Gastroesophageal sphincter (tissue), 4 donors: Measurements from ENCODE around the gene CASP8. TPM values are rescaled to one million over a fixed set of nuclear protein-coding genes. Genes with fewer than 3 reads are reported as not detected.

Experiments
- ATAC-seq: fragments of 150-250 bp; one replicate; pipeline ENCODE4 v1.9.1; 2016; ENCODE audit warnings: mild to moderate bottlenecking, moderate library complexity
- H3K27ac ChIP-seq, 4 donors: fragments of 200-600 bp; sonication (generic) in 3 of 4; 1 replicate in 3 of 4; 2 replicates in 1 of 4; pipeline ENCODE4 v1.5.1; 2016 to 2019
- H3K27me3 ChIP-seq: fragments of 200-600 bp; sonication (generic); one replicate; pipeline ENCODE4 v1.5.1; 2019
- H3K36me3 ChIP-seq, 2 donors: fragments of 200-600 bp; sonication (generic); one replicate each; pipeline ENCODE4 v1.5.1; 2019; ENCODE audit warnings: control low read depth in 1 of 2
- H3K4me1 ChIP-seq, 3 donors: fragments of 200-600 bp; sonication (generic); 1 replicate in 2 of 3; 2 replicates in 1 of 3; pipeline ENCODE4 v1.5.1; 2016 to 2019; ENCODE audit warnings: control low read depth in 2 of 3
- H3K4me3 ChIP-seq, 2 donors: fragments of 200-600 bp; sonication (generic); one replicate each; pipeline ENCODE4 v1.5.1; 2019; ENCODE audit warnings: mild to moderate bottlenecking in 1 of 2, moderate library complexity in 1 of 2
- H3K9me3 ChIP-seq, 3 donors: fragments of 200-600 bp; sonication (generic); one replicate each; pipeline ENCODE4 v1.5.1; 2017 to 2019; ENCODE audit warnings: control low read depth in 2 of 3
- EP300 ChIP-seq: sonication (generic); formaldehyde crosslinking; IDR thresholded peaks from one replicate; pipeline ENCODE4 v1.6.1; 2017; ENCODE audit warnings: antibody characterized with exemption, mild to moderate bottlenecking
- POLR2A ChIP-seq, 2 donors: fragments of 450-650 bp; IDR thresholded peaks; one replicate each; pipeline ENCODE4 v1.6.1; 2017; ENCODE audit warnings: antibody characterized with exemption in 2 of 2, mild to moderate bottlenecking in 2 of 2, moderate library complexity in 1 of 2
- POLR2AphosphoS5 ChIP-seq: sonication (generic); formaldehyde crosslinking; IDR thresholded peaks from one replicate; pipeline ENCODE4 v1.6.1; 2017; ENCODE audit warnings: antibody characterized with exemption
- WGBS, 2 donors: methylation state at CpG; one replicate each; pipeline ENCODE4 v1.1.5; 2018; ENCODE audit warnings: low coverage in 1 of 2; 5-methylcytosine and 5-hydroxymethylcytosine counted together
- total RNA-seq, 4 donors: library from RNA; depleted of rRNA; stranded (reverse); fragments of >200 nt; gene quantifications; one replicate each; pipeline ENCODE4 v1.1.0, GENCODE V29; 2016
- TF ChIP-seq, protein P1 (sequence below), 4 experiments: fragments of 200-600 bp in 2 of 4; fragments of 450-650 bp in 2 of 4; sonication (generic) in 1 of 4; IDR thresholded peaks; one replicate each; pipeline ENCODE4 v1.5.1; 2017 to 2019; ENCODE audit warnings: antibody characterized with exemption in 4 of 4, mild to moderate bottlenecking in 2 of 4, moderate library complexity in 2 of 4

Gene CASP8
- total RNA-seq, 4 donors from 2014 or later: 6.4 to 12.3 (median 10.0) TPM

DNA sequence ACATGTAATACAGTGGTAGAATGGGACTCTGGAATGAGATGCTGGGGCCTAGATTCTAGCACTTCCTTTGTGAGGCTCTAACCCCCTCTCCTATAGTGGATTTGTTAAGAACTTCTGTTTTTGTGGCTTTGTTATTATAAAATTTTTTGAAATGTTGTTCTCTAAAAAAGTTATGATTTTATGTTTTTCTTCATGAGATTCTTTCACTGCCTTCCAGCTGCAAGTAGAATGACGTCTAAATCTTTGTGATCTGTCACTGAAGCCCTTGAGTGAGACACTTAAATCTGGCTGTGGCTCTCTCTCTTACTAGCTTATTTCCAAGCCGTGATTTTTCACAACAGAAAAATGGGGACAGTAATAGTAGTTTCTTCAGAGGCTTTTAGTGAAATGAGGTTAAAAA is 1.6 kb downstream of the CASP8 start:
- Histone ChIP-seq H3K4me1 (peaks cover 0 to 38% (median 11%) of the 10 kb centered on the region in 3 donors), H3K27ac (no peak overlapping the region), H3K4me3 (no peak overlapping the region), H3K27me3 (no peaks in the 10 kb centered on the region), H3K9me3 (no peaks in the 10 kb centered on the region), H3K36me3 (peaks cover 0 to 7% of the 10 kb centered on the region in 2 donors)
- no peak for ATAC-seq
- WGBS, 2 donors: 51 to 61% methylated on average over 2 of the region's 2 CpGs
- no peak for TF ChIP-seq EP300
- TF ChIP-seq POLR2AphosphoS5: no peak
- TF ChIP-seq, protein P1, sequence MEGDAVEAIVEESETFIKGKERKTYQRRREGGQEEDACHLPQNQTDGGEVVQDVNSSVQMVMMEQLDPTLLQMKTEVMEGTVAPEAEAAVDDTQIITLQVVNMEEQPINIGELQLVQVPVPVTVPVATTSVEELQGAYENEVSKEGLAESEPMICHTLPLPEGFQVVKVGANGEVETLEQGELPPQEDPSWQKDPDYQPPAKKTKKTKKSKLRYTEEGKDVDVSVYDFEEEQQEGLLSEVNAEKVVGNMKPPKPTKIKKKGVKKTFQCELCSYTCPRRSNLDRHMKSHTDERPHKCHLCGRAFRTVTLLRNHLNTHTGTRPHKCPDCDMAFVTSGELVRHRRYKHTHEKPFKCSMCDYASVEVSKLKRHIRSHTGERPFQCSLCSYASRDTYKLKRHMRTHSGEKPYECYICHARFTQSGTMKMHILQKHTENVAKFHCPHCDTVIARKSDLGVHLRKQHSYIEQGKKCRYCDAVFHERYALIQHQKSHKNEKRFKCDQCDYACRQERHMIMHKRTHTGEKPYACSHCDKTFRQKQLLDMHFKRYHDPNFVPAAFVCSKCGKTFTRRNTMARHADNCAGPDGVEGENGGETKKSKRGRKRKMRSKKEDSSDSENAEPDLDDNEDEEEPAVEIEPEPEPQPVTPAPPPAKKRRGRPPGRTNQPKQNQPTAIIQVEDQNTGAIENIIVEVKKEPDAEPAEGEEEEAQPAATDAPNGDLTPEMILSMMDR (IDR thresholded peaks at IDR 0.05): no peak
- no peak for TF ChIP-seq POLR2A (IDR thresholded peaks at IDR 0.05)

DNA sequence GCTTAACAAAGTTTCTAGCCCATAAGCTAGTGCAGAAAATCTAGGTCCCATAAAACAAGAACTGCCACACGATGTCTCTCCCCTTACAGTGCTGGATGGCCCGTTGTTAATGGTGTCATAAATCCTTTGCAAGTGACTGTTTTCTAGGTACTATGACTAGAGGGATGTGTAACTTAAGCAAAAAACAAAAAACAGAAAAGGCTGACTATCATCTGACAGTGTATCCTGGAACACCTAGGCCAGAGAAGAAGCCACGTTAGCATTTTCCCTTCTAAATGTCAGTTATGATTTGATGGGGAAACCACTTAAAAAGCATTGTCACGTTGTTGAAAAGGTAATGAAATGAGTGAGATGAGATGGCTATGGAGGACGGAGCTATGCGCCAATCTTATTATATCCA is 2.4 kb downstream of the CASP8 start:
- Histone ChIP-seq H3K27ac (no peak overlapping the region), H3K27me3 (no peaks in the 10 kb centered on the region), H3K4me3 (no peak overlapping the region), H3K9me3 (no peaks in the 10 kb centered on the region), H3K36me3 (peaks cover 0 to 15% of the 10 kb centered on the region in 2 donors), H3K4me1 (peaks cover 0 to 30% (median 11%) of the 10 kb centered on the region in 3 donors)
- WGBS, 2 donors: 67 to 80% methylated on average over 6 of the region's 6 CpGs
- no peak for TF ChIP-seq POLR2A (IDR thresholded peaks at IDR 0.05)
- TF ChIP-seq, protein P1 (IDR thresholded peaks at IDR 0.05): no peak
- TF ChIP-seq POLR2AphosphoS5: no peak
- TF ChIP-seq EP300: no peak
- ATAC-seq: no peak

DNA sequence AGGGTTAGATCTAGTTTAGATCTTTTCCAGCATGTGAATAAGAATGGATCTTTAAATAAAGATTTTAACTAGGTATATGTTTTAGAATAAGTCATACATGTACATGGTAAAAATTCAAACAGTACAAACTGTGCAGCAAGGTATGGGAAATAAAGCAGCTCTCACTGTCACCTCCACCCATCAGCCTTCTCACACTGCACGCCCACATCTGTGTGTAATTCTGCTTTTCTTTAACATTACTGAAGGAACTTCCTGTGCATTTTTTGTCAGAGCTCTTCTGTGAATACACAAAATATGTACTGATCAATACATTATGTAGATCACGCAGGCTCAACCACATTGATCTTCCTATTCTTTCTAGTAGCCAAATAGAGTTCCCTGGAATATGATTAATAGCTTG is 3.4 kb downstream of the CASP8 start:
- peaks cover 0 to 24% of the 10 kb centered on the region in 2 donors for H3K36me3 ChIP-seq
- no peaks in the 10 kb centered on the region for H3K27me3 ChIP-seq
- TF ChIP-seq, protein P1 (IDR thresholded peaks at IDR 0.05): no peak
- TF ChIP-seq EP300 (no peak), POLR2AphosphoS5 (no peak), POLR2A (IDR thresholded peaks at IDR 0.05) (no peak)
- no peaks in the 10 kb centered on the region for H3K9me3 ChIP-seq
- H3K27ac ChIP-seq: no peak overlapping the region
- H3K4me1 ChIP-seq: peaks cover 0 to 26% (median 11%) of the 10 kb centered on the region in 3 donors
- H3K4me3 ChIP-seq: no peak overlapping the region
- ATAC-seq: no peak
- 62 to 88% methylated on average over 2 of the region's 2 CpGs for WGBS, 2 donors

DNA sequence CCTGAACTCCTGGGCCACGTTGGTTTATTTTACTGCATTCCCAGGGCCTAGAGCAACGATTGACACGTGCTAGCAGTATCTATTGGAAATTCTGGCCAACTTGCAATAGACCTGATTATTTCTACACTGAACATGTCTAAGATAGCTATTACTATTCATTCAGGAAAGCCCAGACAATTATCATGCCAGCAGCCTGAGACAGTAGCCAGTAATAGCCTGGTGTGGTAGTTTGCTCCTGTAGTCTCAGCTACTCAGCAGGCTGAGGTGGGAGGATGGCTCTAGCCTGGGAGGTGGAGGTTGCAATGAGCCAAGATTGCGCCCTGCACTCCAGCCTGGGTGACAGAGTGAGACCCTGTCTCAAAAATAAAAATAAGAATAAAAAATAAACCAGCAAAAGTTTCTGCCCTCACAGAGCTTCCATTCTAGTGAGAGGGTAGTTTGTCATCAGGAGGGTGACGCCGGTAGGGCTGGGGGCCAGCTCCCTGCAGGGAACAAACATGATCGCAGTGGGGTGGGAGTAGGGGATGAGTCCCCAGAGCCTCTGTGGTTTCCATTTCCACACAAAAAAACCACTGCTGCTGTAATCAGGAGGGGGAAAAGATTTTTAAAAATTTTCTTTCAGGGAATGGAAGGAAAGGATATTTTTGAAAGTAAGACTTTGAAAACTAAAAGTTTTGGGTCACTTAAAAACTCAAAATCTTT is 4.3 kb downstream of the CASP8 start:
- H3K27me3 ChIP-seq: no peaks in the 10 kb centered on the region
- TF ChIP-seq EP300: no peak
- no peak for TF ChIP-seq POLR2A (IDR thresholded peaks at IDR 0.05)
- TF ChIP-seq POLR2AphosphoS5: no peak
- TF ChIP-seq, protein P1 (IDR thresholded peaks at IDR 0.05): no peak
- no peak overlapping the region for H3K4me3 ChIP-seq
- H3K27ac ChIP-seq: no peak overlapping the region
- ATAC-seq: no peak
- H3K9me3 ChIP-seq: no peaks in the 10 kb centered on the region
- H3K4me1 ChIP-seq: peaks cover 0 to 18% (median 6%) of the 10 kb centered on the region in 3 donors
- peaks cover 0 to 24% of the 10 kb centered on the region in 2 donors for H3K36me3 ChIP-seq
- WGBS, 2 donors: 93% methylated on average over 2 to 6 of the region's 7 CpGs

DNA sequence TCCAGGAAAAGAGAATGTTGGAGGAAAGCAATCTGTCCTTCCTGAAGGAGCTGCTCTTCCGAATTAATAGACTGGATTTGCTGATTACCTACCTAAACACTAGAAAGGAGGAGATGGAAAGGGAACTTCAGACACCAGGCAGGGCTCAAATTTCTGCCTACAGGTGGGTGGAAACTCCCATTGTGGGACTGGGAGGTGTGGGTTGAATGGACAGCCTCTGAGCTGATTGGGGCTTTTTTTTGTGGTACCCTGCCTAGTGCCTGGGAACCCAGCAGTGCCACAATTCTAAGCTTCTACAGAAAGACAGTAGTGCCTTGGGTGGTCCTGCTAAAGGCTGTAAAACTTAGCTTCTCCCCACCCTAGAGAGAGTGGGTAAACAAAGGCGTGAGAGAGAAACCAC is 6.3 kb downstream of the CASP8 start:
- 64 to 78% methylated on average over 2 of the region's 2 CpGs for WGBS, 2 donors
- Histone ChIP-seq H3K4me1 (peaks cover 0 to 4% (median 0%) of the 10 kb centered on the region in 3 donors), H3K4me3 (no peak overlapping the region), H3K27ac (no peak overlapping the region), H3K9me3 (no peaks in the 10 kb centered on the region), H3K36me3 (peaks cover 0 to 32% of the 10 kb centered on the region in 2 donors), H3K27me3 (no peaks in the 10 kb centered on the region)
- ATAC-seq: no peak
- TF ChIP-seq POLR2AphosphoS5: no peak
- no peak for TF ChIP-seq EP300
- TF ChIP-seq POLR2A (IDR thresholded peaks at IDR 0.05): no peak
- TF ChIP-seq, protein P1 (IDR thresholded peaks at IDR 0.05): no peak
